ENCODE measurements around the gene ITGA1. TPM values are rescaled to one million over a fixed set of nuclear protein-coding genes. Genes with fewer than 3 reads are reported as not detected.

Gene ITGA1
- total and polyA plus RNA-seq, 2 of the 13 experiments (the other 11 are each of a cell fraction or from before 2014, with no cell fraction given), result 23.1 to 28.6 TPM

DNA sequence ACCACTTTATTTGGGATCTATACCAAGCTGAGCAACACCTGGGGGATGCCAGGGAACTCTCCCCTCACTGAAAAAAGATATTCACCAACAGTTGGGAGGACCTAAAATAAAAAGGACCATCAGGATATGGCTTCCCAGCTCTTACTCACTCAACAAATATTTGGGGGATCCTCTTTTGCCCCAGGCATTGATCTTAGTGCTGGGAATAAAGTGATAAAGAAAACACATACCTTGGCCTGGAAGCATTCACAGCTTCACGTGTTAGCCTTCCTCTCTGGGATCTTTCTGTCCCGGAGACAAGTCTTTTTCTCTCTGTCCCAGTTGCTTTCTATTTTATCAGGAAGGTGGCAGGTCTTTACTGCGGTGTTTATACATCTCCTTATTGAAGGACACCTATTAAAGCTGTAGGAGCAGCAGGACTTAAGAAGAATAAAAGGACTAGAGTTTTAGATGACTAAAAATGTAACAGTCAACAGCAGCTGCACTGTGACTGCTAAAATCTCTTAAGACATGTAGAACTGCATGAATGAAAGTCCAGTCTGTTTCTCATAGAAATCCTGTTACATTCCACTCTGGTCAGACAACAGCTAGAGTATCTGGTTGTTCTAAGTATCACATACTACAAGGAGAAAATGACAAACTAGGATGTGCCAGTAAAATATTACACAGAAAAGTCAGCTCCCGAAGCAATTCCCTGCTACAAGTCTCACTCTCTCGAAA lies 111.4 kb downstream of the ITGA1 start:
- Histone ChIP-seq H3K9ac (ENCODE audit: insufficient read depth, low read depth, low read length) (no peak overlapping the region), H3K27ac (ENCODE audit: extremely low read length, insufficient read depth, low read length) (no peak overlapping the region), H3K36me3 (replicated peaks in 1 of 2; ENCODE audit: control insufficient read depth in 1 of 2, insufficient read depth in 2 of 2, low read length in 2 of 2) (peaks cover 0 to 9% of the 10 kb centered on the region in 2 experiments; a peak in 3 of 5 replicates), H2AFZ (ENCODE audit: low read length) (no peak overlapping the region), H4K20me1 (ENCODE audit: insufficient read depth, low read length) (no peaks in the 10 kb centered on the region), H3K79me2 (ENCODE audit: insufficient read depth, low read length) (no peaks in the 10 kb centered on the region), H3K4me3 (replicated peaks in 1 of 3; ENCODE audit: insufficient read depth in 1 of 3, low read depth in 2 of 3, low read length in 3 of 3) (no peak overlapping the region), H3K9me3 (ENCODE audit: low read length) (no peaks in the 10 kb centered on the region), H3K4me2 (ENCODE audit: low read depth, low read length) (no peak overlapping the region), H3K27me3 (ENCODE audit: control insufficient read depth in 1 of 2, insufficient read depth in 2 of 2, low read length in 2 of 2) (no peaks in the 10 kb centered on the region), H3K4me1 (ENCODE audit: insufficient read depth, low read length) (no peaks in the 10 kb centered on the region)
- TF ChIP-seq RXRB (CRISPR knock-in tag; IDR thresholded peaks at IDR 0.05; ENCODE audit: borderline replicate concordance), result no peak
- TF ChIP-seq HMG20A (CRISPR knock-in tag; IDR thresholded peaks at IDR 0.05; ENCODE audit: borderline replicate concordance), result no peak
- TF ChIP-seq, protein P1, sequence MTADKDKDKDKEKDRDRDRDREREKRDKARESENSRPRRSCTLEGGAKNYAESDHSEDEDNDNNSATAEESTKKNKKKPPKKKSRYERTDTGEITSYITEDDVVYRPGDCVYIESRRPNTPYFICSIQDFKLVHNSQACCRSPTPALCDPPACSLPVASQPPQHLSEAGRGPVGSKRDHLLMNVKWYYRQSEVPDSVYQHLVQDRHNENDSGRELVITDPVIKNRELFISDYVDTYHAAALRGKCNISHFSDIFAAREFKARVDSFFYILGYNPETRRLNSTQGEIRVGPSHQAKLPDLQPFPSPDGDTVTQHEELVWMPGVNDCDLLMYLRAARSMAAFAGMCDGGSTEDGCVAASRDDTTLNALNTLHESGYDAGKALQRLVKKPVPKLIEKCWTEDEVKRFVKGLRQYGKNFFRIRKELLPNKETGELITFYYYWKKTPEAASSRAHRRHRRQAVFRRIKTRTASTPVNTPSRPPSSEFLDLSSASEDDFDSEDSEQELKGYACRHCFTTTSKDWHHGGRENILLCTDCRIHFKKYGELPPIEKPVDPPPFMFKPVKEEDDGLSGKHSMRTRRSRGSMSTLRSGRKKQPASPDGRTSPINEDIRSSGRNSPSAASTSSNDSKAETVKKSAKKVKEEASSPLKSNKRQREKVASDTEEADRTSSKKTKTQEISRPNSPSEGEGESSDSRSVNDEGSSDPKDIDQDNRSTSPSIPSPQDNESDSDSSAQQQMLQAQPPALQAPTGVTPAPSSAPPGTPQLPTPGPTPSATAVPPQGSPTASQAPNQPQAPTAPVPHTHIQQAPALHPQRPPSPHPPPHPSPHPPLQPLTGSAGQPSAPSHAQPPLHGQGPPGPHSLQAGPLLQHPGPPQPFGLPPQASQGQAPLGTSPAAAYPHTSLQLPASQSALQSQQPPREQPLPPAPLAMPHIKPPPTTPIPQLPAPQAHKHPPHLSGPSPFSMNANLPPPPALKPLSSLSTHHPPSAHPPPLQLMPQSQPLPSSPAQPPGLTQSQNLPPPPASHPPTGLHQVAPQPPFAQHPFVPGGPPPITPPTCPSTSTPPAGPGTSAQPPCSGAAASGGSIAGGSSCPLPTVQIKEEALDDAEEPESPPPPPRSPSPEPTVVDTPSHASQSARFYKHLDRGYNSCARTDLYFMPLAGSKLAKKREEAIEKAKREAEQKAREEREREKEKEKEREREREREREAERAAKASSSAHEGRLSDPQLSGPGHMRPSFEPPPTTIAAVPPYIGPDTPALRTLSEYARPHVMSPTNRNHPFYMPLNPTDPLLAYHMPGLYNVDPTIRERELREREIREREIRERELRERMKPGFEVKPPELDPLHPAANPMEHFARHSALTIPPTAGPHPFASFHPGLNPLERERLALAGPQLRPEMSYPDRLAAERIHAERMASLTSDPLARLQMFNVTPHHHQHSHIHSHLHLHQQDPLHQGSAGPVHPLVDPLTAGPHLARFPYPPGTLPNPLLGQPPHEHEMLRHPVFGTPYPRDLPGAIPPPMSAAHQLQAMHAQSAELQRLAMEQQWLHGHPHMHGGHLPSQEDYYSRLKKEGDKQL (CRISPR knock-in tag; IDR thresholded peaks at IDR 0.05; ENCODE audit: low read depth), result no peak
- TF ChIP-seq, protein P2, sequence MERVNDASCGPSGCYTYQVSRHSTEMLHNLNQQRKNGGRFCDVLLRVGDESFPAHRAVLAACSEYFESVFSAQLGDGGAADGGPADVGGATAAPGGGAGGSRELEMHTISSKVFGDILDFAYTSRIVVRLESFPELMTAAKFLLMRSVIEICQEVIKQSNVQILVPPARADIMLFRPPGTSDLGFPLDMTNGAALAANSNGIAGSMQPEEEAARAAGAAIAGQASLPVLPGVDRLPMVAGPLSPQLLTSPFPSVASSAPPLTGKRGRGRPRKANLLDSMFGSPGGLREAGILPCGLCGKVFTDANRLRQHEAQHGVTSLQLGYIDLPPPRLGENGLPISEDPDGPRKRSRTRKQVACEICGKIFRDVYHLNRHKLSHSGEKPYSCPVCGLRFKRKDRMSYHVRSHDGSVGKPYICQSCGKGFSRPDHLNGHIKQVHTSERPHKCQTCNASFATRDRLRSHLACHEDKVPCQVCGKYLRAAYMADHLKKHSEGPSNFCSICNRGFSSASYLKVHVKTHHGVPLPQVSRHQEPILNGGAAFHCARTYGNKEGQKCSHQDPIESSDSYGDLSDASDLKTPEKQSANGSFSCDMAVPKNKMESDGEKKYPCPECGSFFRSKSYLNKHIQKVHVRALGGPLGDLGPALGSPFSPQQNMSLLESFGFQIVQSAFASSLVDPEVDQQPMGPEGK (CRISPR knock-in tag; IDR thresholded peaks at IDR 0.05), result no peak
- TF ChIP-seq NFATC3 (CRISPR knock-in tag; IDR thresholded peaks at IDR 0.05), result no peak
- DNase-seq (ENCODE audit: low spot score), result no peak
- POLR2A ChIA-PET, result no interaction called here
- no peak for FAIRE-seq
- 85% methylated on average over 5 of the region's 5 CpGs for WGBS (ENCODE audit: low lambda C conversion rate)
- CTCF ChIA-PET (ENCODE audit: low intra/inter-chr PET ratio, low total read pairs), result no interaction called here
- no peak for ATAC-seq
- no TSS peak for BruUV-seq (replicated peaks)
- in situ Hi-C loops (cut with HindIII; ENCODE audit: extremely low pct_ligation_motif_present, low pct_unique_long_range_greater_than_20kb), result no loop called here
- intact Hi-C loops (cut with micrococcal nuclease; ENCODE audit: unreplicated experiment), result no loop called here

Measured in HepG2 (cell line).